GM21515 (cell line): ENCODE measurements around the gene DGKQ.
"Not testable (repeated sequence)": the region's sequence is repeated elsewhere in the genome, so short reads cannot be mapped to it uniquely, and the experiment has no call there.

Source experiments
- ATAC-seq: cut with Tn5 transposase; IDR thresholded peaks from one replicate; pipeline ENCODE4 v1.9.1; 2021; ENCODE audit not compliant: unreplicated experiment

DGKQ gene

DNA sequence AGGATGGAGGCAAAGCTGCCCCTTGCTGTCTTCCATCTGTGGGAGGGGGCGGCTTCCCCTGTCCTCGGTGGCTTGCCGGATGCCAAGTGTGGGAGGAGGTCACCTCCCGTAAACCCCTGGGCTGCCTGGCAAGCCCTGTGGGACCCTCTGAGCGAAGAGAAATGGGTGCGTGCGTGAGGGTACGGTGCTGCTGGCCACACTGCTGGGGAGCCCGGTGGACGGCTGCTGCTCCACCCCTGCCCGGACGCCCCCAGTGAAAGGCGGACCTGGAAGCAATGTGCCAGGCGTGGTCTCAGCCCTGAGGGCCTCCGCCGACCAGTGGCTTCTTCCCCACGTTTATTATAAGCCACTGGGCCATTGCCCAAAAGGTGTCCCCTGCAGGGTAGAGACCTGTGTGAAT is 8.9 kb upstream of the DGKQ start:
- no peak for ATAC-seq

DNA sequence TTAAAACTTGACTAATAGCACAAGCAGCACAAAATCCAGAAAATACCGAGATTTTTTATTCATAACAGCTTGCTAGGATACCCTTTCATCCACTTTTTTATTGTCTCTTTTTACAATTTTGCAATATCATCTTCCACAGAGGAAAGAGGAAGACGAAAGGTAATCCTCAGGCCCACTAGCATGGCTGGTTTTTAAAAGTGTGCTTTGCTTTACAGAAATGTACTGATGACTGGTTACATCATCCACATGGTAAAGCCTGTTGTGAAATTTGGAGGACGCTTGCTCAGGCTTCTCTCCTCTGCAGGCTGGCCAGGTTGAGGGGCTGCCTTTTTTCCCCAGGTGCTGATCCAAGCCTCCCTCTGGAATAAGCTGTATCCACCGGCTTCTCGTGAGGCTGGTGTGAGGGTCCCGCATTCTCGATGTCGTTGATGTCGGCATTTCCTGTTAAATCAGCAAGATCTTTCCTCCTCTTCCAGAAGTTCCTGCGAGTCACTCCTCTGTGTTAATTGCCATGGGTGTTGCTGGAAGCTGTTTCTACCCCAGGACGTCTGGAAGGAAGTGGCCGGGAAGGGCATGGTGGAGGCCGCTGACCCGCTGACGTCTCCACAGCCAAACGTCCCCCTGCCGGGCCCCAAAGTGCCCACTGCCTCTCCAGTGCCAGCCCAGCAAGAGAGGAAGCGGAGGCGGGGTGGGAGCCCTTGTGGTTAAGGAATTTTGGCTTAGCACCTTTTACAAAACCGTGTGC is 5.8 kb upstream of the DGKQ start:
- no peak for ATAC-seq

DNA sequence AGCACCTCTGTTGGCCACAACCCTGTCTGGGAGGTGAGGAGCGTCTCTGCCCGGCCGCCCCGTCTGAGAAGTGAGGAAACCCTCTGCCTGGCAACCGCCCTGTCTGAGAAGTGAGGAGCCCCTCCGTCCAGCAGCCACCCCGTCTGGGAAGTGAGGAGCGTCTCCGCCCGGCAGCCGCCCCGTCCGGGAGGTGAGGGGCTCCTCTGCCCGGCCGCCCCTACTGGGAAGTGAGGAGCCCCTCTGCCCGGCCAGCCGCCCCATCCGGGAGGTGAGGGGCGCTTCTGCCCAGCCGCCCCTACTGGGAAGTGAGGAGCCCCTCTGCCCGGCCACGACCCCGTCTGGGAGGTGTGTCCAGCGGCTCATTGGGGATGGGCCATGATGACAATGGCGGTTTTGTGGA is 2.6 kb upstream of the DGKQ start:
- ATAC-seq = not testable (repeated sequence)

DNA sequence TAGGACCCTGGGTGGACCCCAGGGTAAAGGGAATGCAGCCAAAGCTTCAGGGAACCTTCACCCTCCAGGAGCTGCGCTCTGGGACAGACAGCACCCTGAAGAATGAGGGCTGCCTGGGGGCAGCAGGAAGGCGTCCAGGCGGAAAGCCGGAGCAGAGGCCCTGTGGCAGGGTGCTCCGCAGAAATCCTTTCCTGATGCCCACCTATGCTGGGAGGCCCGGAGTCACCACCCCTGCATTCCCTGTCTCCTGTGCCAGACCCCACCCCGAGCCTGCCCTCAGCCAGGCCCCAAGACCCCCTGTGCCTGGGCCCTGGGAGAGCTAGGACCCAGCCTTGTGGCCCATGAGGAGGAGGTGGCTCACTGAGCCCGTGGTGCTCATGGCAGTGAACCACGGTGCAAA is 1.3 kb upstream of the DGKQ start:
- no peak for ATAC-seq

DNA sequence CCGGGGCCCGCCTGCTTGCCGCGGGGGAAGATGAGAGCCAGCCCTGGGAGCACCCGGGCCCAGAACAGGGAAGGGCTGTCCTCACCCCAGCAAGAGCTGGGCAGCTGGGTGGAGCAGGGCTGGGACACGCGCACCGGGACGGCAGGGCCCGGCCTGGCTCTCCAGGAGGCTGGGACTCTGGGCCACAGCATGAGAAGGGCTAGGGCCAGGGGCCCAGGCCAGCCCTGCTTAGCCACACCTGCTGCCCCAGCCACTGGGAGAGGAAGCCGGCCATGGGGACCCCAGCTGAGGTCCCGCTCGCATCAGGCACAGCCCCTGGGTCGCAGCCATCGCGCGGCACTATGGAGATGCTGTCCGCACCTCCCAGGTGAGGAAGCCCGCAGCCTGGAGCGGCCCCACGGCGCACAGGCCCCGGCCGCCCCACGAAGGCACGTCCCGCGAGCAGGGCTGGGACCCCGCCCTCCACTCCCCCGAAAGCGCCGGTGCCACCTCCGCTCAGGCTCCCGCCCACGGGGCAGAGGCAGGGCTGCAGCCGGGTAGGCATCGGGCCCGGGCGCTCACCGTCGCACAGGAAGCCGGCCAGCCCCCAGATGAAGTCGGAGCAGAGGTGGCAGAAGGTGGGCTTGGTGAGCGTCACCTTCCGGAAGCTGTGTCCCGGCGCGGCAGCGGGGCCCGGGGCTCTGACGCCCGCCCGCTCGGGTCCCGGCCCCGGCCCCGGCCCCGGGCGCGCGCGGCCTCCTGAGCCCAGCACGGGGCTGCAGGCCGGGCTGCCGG is 531 bp downstream of the DGKQ start:
- ATAC-seq = peak; percentile 42

DNA sequence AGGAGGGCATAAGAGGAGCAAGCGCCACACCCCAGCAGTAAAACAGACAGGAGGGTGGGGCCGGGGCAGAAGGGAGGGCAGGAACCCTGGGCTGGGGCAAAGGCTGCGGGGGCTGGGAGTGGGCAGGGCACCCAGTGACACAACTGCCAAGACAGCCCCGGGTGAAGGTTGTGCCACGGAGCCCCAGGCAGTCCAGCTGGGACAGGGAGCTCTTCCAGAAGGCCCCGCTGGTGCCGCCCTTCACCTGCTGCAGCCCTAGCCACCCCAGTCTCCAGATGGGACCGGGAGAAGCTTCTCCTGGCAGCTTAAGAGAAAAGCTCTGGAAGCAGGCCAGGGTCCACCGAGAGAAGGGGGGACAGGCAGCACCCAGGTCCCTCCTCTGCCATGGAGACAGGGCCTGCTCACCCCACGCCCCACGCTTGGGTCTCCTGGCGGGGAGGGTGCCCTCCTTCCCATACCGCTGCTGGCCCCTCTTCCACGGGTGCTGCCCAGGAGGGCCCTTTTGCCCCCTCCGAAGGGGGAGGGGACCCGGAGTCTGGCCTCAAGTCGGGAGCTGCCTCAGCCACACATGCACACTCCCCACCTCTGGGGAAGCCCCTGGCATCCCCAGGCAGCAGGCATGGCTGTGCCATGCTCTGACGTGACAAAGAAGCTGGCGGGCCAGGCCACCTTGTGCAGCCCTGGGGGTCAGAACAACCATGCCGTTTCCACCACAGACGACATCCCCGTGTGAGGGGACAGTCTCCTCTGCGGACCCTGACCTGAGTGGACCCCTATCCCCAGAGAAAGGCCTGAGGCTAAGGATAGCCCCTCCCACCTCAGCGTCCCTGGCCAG is 1.5 kb downstream of the DGKQ start:
- ATAC-seq = no peak

DNA sequence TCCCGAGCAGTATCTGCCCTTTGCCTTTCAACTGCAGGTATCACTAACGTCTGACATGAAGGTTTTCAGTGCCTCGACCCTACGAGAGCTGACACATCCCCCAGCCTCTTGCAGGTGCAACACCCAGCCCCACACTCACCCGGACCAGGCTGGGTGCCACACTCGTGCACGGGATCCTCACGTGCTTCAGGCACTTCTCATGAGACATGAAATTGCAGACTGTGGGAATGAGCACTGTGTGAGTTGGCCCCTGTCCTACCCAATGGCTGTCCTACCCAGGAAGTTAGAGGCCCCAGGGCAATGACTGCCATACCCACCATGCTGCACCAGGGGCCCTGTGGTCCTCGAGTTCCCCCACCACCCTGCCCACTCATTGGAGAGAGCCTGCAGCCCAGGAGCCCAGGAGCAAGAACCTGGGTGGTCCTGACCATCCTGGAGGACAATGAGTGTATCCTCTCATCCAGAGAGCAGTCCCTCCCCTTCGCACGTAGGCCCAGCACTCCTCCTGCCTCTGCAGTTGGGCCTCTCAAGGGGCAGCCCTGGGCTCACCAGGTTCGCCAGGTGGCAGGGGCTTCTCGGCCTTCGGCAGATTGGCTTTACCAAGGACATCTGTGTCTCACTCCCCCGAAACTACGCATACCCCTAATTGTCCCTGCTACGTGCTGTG is 2.4 kb downstream of the DGKQ start:
- no peak for ATAC-seq

DNA sequence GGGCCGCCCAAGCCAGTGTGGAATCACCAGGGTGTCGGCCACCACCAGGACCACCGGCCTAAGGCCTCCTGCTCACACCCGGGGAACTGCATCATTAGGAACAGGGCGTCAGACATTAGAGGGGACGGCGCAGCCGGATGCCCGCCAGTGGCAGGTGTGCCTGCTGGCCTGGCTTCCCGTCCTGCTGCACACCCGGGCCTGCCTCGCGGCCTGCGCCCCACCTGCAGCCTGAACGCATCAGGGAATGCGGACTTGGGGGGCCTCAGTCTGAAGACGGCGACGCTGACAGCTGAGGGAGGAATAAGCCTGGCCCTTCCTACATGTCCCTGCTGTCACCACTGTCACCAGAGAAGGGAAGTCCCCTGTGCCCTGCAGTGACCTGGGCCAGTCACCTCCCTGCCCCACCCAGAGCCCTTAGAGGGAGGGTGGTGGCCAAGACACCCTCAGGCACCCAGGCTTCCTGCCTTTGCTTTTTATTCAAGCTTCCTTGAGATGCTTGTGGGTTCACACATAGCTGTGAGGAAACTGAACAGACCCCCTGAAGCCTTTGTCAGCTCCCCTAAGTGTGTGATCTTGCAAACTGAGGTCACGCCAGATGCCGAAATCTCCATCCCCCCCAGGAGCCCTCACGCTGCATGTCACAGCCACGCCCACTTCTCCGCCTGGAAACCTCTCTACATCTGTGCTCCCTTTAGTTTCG is 3.2 kb downstream of the DGKQ start:
- no peak for ATAC-seq

DNA sequence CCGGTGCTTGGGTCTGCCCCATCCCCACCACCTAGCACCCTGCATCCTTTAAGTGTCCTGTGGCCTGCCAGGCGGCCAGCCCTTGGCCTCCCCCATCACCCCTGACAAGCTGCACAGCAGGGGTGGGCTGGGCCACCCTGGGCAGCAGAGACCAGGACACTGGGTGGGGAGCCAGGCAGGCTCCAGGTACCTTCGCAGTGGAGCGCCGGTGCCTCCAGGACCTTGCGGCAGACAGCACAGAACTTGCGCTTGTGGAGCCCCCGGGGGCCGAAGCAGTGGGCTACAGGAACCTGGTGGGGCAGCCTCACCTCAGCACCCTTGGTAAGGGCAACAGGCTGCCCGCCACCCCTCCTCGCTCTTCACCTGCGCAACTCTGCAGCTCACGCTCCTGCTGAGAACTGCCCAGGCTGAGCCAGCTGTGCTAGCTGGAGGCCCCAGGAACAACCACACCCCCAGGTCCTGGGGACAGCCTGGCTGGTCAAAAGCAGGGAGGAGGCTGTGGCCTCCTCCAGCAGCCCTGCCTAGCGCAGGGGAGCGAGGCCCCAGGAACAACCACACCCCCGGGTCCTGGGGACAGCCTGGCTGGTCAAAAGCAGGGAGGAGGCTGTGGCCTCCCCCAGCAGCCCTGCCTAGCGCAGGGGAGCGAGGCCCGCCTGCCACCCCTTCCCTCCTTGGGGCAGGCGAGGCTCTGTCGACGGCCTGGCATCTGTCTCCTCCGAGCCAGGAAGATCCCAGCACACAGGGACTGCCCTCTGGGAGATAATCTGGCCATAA is 4.6 kb downstream of the DGKQ start:
- no peak for ATAC-seq

DNA sequence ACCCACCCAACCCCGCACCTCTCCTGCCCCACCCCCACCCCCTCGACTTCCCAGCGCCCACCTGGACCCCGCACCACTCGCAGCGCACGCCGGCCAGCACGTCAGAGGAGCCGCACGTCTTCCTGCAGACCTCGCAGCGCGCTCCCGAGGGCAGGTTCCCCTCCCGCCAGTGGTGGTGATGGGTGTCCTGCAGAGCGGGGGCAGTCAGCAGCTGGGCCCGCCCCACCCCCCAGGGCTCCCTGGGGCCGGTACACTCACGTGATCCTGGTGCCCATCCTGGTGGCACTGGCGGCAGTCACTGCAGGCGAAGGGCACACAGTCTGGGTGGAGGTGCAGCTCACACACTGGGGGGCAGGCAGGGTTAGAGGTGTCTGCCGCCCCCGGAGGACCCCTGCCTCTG is 5.1 kb downstream of the DGKQ start:
- ATAC-seq = no peak

DNA sequence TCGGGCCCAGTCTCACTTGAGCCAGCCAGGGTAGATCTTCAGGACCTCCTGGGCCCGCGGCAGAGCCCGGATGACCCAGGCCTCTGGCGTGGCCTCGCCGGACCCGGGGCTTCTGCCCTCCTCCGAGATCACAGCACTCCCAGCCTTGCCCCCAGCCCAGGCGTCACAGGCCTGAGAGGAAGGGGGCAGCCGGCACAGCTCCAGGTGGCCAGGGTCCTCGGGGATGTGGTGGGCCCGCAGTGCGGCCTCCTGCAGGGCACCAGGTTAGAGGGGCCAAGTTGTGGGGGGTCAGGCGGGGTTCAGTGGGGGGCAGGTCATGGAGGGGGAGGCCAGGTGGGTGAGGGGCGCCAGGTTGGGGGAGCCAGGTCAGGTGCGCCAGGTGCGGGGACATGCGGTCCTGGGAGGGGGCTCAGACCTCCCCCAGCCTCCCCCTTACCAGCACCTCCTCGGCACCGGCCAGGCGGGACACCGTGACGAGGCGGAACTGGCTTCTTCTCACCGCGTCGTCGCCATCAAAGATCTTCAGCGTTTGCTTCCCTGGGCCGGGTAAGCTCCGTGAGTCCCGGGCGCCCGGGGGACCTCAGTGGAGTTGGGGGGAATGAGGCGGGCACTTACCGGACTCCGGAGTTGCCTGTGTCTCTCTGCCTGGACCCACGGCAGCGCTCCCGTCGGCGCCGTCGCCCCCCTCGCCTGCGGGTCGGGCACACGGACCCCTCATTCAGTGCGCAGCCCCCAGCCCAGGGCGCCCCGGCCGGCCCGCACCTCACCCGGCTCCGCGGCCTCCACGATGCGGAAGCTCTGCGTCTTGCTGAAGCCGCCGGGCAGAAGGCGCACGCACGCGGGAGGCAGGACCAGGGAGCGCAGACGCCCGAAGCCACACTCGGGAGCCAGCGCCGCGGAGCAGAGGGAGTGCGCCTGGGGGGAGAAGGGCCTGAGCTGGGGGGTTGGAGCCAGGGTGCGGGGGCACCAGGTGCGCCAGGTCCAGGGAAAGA is 6.0 kb downstream of the DGKQ start:
- ATAC-seq = no peak

DNA sequence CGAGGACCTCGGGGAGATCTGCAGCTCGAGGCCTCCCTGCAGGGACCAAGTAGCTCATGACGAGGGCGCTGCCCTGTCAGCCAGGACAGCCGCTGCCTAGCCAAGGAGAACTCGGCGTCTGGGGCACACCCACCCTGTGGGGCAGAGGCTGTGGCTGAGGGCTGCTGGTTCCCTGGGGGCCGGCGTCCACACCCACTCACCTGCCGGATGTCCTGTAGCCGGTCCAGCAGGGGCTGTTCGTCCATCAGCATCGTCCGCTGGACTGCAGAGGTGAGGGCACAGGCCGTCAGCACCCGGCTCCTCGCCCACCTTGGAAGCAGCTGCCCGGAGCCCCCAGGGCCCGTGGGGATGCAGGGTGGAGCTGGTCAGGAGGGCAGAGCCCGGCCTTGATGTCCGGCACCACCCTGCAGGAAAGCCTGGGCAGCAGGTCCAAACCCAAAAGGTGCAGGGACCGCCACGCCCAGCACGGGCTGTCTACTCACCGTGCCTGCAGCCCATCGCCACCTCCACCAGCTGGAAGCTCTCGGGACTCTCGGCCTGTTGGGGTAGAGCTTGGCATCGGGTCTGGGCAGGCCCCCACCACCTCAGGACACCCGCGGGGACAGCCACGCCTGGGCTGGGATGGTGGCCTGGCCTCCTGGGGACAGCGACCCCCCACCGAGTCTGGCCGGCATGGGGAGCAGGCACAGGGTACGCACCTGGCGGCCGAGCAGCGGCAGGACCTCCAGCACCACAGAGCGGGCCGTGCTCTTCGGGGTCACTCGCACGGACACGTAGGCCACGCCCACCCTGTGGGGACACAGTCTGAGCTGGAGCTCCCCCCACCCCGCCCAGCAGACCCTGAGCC is 6.9 kb downstream of the DGKQ start:
- ATAC-seq = no peak

DNA sequence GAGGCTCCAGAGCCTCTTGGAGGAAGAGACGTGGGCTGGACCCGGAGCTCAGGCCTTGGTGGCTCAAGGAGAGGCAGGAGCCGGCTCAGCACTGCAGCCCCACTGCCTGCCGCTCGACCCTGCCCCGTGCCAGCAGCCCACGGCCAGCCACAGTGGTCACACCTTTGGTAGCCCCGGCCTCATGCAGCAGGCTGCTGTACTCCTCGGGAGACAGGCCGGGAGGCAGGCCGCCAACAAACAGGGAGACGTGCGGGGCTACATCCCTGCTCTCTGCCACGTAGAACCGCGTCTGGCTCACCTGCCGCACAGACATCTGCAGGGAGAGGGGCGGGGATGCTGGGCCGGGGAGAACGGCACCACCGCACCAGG is 7.6 kb downstream of the DGKQ start:
- ATAC-seq = no peak

DNA sequence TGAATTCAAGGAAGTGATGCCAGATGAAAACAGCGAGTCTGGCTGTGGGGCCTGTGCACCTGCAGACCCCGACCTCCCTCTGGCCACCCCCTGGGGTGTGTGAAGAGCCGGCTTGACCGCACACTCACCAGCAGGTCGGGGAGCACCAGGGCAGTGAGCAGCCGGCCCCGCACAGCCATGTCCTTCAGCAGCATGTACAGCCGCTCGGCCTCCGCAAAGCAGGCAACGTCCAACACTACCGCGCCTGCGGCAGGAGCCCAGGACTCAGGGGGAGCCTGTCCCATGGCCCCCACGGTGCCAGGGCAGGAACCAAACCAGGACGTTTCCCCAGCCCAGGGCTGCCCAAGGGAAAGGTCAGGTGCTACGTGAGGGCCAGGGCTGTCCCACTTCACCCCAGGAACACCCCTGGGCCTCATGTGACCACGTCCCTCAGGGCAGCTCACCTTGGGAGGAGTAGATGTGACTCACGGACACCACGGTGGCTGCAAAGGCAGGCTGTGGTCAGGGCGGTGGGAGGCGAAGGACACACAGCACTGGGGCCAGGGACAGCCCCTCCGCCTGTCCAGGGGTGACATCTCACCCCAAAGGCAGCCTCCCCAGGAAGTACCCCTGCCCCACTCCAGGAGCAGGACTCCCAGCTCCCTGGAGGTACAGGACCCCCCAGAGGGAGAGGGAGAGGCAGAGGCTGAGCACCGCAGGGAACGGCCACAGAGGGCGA is 8.2 kb downstream of the DGKQ start:
- no peak for ATAC-seq

DNA sequence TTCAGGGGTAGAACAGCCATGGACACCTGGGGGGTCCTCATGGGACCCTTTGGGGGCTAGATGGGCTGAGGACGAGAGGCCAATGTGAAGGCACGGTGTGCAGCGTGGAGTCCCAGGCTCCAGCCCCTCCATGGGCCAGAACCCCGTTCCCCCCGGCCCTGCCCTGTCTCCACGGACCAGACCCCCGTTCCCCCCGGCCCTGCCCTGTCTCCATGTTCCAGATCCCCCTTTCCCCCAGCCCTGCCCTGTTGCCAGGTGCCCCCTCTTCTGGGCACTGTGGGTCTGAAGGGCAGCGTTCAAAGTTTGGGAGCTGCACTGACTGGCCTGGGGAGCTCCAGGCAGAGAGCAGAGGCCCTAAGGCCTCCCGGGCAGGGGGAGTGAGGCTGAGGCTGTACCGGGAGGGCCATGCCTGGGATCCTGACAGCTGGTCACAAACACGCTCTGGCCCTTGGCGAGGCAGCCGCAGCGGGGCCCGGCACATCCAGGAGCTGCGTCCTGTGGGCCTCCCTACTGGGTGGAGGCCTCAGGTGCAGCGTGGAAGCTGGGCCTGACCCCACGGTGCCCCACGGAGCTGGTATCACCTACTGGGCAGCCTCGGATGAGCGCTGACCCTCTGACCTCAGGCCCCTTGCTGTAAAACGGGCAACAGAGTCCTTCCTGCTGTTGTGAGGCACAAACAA is 8.9 kb downstream of the DGKQ start:
- no peak for ATAC-seq
